Astrocyte (in vitro differentiated cells and primary cell): ENCODE measurements around the gene ZNF430.

ENCODE experiments used
- CTCF ChIP-seq: IDR thresholded peaks from 2 replicates; pipeline ENCODE4 v1.5.1; 2011; ENCODE audit warnings: low read depth, mild to moderate bottlenecking, inconsistent platforms, low read length, moderate library complexity; ENCODE audit not compliant: insufficient read depth
- EZH2 ChIP-seq: IDR thresholded peaks from 2 replicates; pipeline ENCODE4 v1.6.1; 2012; ENCODE audit warnings: mild to moderate bottlenecking, low read length, inconsistent platforms; ENCODE audit not compliant: insufficient read depth

- TF ChIP-seq CTCF = no peak
- no peak for TF ChIP-seq EZH2
Observed at GRCh38 chr19:21023901-21024300, 3.4 kb downstream of the ZNF430 start.
